OCI-LY1 (cell line): ENCODE measurements around the gene PRKG2.
A peak's percentile ranks its signal among the peaks of the same experiment; 100 is the strongest.

Experiments
- H2AFZ ChIP-seq: fragments of 200-600 bp; sonication (generic), shearing (Covaris generic); 2 replicates; pipeline ENCODE4 v1.6.0; 2014; ENCODE audit warnings: antibody characterized with exemption, mild to moderate bottlenecking, low read length
- H3F3A ChIP-seq: fragments of 200-600 bp; sonication (generic), shearing (Covaris generic); 2 replicates; pipeline ENCODE4 v1.6.0; 2014; ENCODE audit warnings: mild to moderate bottlenecking, antibody characterized with exemption, low read length, moderate library complexity; ENCODE audit not compliant: insufficient read depth
- H3K27ac ChIP-seq: fragments of 200-600 bp; sonication (generic); 2 replicates; pipeline ENCODE4 v1.5.1; 2014; ENCODE audit warnings: low read length, mixed run types, mild to moderate bottlenecking, low read depth; ENCODE audit not compliant: poor library complexity, severe bottlenecking
- H3K27me3 ChIP-seq: fragments of 200-600 bp; sonication (generic); 2 replicates; pipeline ENCODE4 v1.6.0; 2014; ENCODE audit warnings: antibody characterized with exemption, mild to moderate bottlenecking, low read length, moderate library complexity; ENCODE audit not compliant: insufficient read depth
- H3K36me3 ChIP-seq: fragments of 200-600 bp; sonication (generic); 2 replicates; pipeline ENCODE4 v1.6.1; 2014; ENCODE audit warnings: mild to moderate bottlenecking, antibody characterized with exemption, low read length, moderate library complexity, mixed read lengths; ENCODE audit not compliant: insufficient read depth
- H3K4me1 ChIP-seq: fragments of 200-600 bp; sonication (generic); 2 replicates; pipeline ENCODE4 v1.5.1; 2014; ENCODE audit warnings: mild to moderate bottlenecking, low read length, moderate library complexity; ENCODE audit not compliant: insufficient read depth, severe bottlenecking
- H3K4me2 ChIP-seq: fragments of 200-600 bp; sonication (generic), shearing (Covaris generic); 2 replicates; pipeline ENCODE4 v1.6.1; 2014; ENCODE audit warnings: low read length
- H3K4me3 ChIP-seq: fragments of 200-600 bp; sonication (generic); 2 replicates; pipeline ENCODE4 v1.5.1; 2014; ENCODE audit warnings: low read length, low read depth, mild to moderate bottlenecking, mixed read lengths; ENCODE audit not compliant: poor library complexity, severe bottlenecking
- H3K79me2 ChIP-seq: fragments of 200-600 bp; shearing (Covaris generic); 2 replicates; pipeline ENCODE4 v1.6.1; 2016; ENCODE audit warnings: mixed run types, low read length, mixed read lengths; ENCODE audit not compliant: insufficient read depth
- H3K9ac ChIP-seq: fragments of 200-600 bp; sonication (generic), shearing (Covaris generic); 2 replicates; pipeline ENCODE4 v1.6.1; 2014; ENCODE audit warnings: mild to moderate bottlenecking, low read length, mixed read lengths
- H3K9me2 ChIP-seq: fragments of 200-600 bp; sonication (generic), shearing (Covaris generic); 2 replicates; pipeline ENCODE4 v1.6.1; 2014; ENCODE audit warnings: low read depth, mild to moderate bottlenecking, low read length, mixed read lengths
- H3K9me3 ChIP-seq: fragments of 200-600 bp; shearing (Covaris generic); 2 replicates; pipeline ENCODE4 v1.6.1; 2014; ENCODE audit warnings: low read length, mixed read lengths
- H4K20me1 ChIP-seq: fragments of 200-600 bp; sonication (generic), shearing (Covaris generic); 2 replicates; pipeline ENCODE4 v1.6.0; 2016; ENCODE audit warnings: mild to moderate bottlenecking, low read length; ENCODE audit not compliant: insufficient read depth
- EZH2 ChIP-seq: fragments of 200-600 bp; sonication (generic), shearing (Covaris generic); IDR thresholded peaks from 2 replicates; pipeline ENCODE4 v1.8.0; 2017; ENCODE audit warnings: borderline replicate concordance, mixed run types, mild to moderate bottlenecking, antibody characterized with exemption, low read length, moderate library complexity, mixed read lengths
- TF ChIP-seq, protein P1 (sequence below): fragments of 200-600 bp; sonication (generic), shearing (Covaris generic); IDR thresholded peaks from 2 replicates; pipeline ENCODE4 v1.5.1; 2017; ENCODE audit warnings: mild to moderate bottlenecking, antibody characterized with exemption, low read length, moderate library complexity, mixed read lengths

The PRKG2 gene, protein sequence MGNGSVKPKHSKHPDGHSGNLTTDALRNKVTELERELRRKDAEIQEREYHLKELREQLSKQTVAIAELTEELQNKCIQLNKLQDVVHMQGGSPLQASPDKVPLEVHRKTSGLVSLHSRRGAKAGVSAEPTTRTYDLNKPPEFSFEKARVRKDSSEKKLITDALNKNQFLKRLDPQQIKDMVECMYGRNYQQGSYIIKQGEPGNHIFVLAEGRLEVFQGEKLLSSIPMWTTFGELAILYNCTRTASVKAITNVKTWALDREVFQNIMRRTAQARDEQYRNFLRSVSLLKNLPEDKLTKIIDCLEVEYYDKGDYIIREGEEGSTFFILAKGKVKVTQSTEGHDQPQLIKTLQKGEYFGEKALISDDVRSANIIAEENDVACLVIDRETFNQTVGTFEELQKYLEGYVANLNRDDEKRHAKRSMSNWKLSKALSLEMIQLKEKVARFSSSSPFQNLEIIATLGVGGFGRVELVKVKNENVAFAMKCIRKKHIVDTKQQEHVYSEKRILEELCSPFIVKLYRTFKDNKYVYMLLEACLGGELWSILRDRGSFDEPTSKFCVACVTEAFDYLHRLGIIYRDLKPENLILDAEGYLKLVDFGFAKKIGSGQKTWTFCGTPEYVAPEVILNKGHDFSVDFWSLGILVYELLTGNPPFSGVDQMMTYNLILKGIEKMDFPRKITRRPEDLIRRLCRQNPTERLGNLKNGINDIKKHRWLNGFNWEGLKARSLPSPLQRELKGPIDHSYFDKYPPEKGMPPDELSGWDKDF

DNA sequence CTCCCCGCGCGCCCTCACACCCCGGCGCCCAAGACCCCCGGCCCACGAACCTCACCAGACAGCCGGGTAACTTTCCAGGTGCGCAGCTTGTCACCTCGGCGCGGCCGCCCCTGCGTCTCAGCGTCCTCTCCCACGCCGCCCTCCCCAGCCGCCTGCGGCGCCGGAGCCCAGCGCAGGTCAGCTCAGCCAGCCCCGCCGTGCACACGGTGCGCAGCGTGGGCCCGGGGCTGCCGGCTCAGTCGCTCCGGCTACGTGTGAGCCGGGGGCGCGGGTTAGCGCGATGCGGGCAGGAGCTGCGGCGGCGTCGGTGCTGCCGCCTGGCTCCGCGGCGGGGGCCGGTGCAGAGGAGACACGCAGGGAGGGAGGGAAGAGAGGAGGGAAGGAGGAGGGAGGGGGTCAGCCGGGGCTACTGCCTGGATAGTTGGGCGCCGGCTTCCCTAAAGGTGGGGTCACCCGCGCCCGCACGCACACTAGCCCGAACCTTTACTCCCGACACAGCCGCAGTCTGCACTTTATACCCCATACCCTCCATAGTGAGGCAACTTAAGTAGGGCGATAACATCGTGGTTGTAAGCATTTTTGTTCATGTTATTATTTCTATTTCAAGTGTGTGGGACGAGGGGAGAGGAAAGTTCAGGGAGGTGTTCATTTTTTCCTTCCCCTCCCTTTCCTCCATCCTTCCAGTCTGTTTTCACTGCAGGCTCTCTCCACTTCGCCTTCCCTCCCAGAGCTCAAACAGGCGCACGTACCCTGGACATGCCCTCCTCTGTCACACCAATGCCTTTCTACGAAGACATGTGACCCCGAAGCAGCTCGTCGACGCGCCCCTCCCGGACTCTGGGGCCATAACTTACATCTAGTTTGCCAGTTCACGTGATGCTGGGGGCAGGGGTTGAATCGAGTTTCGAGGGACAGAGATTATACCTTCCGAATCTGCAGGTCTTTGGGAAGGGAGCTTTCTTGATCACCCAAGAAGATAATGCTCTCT is at the start of gene PRKG2:
PRKG2 (minus strand) TSS at position 342 of the 988 bp plus-strand sequence. CDS start 10,175 bp downstream, outside the sequence.
- H3K4me1 ChIP-seq: no peaks in the 10 kb centered on the region
- TF ChIP-seq, protein P1, sequence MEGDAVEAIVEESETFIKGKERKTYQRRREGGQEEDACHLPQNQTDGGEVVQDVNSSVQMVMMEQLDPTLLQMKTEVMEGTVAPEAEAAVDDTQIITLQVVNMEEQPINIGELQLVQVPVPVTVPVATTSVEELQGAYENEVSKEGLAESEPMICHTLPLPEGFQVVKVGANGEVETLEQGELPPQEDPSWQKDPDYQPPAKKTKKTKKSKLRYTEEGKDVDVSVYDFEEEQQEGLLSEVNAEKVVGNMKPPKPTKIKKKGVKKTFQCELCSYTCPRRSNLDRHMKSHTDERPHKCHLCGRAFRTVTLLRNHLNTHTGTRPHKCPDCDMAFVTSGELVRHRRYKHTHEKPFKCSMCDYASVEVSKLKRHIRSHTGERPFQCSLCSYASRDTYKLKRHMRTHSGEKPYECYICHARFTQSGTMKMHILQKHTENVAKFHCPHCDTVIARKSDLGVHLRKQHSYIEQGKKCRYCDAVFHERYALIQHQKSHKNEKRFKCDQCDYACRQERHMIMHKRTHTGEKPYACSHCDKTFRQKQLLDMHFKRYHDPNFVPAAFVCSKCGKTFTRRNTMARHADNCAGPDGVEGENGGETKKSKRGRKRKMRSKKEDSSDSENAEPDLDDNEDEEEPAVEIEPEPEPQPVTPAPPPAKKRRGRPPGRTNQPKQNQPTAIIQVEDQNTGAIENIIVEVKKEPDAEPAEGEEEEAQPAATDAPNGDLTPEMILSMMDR: no peak
- no peak for TF ChIP-seq EZH2
- H3K4me2 ChIP-seq: no peak within 1 kb of the TSS
- no peak within 1 kb of the TSS for H2AFZ ChIP-seq
- H3K27ac ChIP-seq: no peak within 1 kb of the TSS
- no peaks in the 10 kb centered on the region for H3F3A ChIP-seq
- H3K27me3 ChIP-seq: no peaks in the 10 kb centered on the region
- H3K9me3 ChIP-seq: no peaks in the 10 kb centered on the region
- no peaks in the 10 kb centered on the region for H3K79me2 ChIP-seq
- H3K9me2 ChIP-seq: no peaks in the 10 kb centered on the region
- H3K36me3 ChIP-seq: no peaks in the 10 kb centered on the region
- H4K20me1 ChIP-seq: no peaks in the 10 kb centered on the region
- H3K4me3 ChIP-seq: no peak within 1 kb of the TSS
- H3K9ac ChIP-seq: no peak within 1 kb of the TSS

DNA sequence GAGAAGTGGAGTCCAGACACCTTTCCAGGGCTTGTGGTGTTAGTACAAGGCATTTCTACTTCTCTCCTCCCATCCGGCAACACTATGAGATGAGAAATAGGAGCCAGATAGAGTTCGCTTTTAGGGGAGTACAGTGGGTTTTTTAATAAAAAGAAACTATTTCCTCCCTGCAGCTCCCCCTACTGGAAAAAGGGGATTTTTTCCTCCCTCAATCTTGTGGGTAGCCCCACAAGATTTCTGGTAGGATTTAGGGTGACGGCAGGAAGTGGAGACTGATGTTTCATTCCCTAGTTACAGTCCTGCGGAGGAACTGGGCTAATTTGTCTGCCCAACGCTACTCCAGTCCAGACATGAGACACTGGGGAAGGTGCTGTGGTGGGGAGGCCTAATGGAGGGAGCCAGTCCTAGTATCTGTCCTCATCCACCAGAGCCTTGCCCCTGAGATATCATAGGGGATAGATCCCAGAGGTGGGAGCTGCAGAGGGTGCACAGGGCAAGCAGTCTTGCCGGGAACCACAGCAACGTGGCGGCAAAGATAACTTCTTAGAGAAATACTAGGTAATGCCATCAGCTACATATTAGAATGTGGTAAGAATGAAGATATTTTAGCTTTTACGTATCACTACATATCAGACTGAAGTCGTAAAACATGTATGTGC is 45.5 kb upstream of the PRKG2 start:
- H4K20me1 ChIP-seq: no peaks in the 10 kb centered on the region
- H3K4me2 ChIP-seq: no peak overlapping the region
- H3K4me3 ChIP-seq: no peak overlapping the region
- H3K36me3 ChIP-seq: no peaks in the 10 kb centered on the region
- no peak overlapping the region for H3K27ac ChIP-seq
- H3K79me2 ChIP-seq: no peaks in the 10 kb centered on the region
- no peaks in the 10 kb centered on the region for H3K4me1 ChIP-seq
- H3K27me3 ChIP-seq: no peaks in the 10 kb centered on the region
- TF ChIP-seq, protein P1: peak; percentile 77
- TF ChIP-seq EZH2: no peak
- H3K9me3 ChIP-seq: no peaks in the 10 kb centered on the region
- H3F3A ChIP-seq: no peaks in the 10 kb centered on the region
- H3K9me2 ChIP-seq: no peaks in the 10 kb centered on the region
- H3K9ac ChIP-seq: no peak overlapping the region
- no peak overlapping the region for H2AFZ ChIP-seq
